C1 segment of cervical spinal cord (tissue), 14 donors: ENCODE results near the gene SLMAP.
A peak's percentile ranks its signal among the peaks of the same experiment; 100 is the strongest.

Experiments used
- DNase-seq, 14 donors: peaks; one replicate each; lab custom pipeline; 2025; lab: John Stamatoyannopoulos, UW

SLMAP gene

DNA sequence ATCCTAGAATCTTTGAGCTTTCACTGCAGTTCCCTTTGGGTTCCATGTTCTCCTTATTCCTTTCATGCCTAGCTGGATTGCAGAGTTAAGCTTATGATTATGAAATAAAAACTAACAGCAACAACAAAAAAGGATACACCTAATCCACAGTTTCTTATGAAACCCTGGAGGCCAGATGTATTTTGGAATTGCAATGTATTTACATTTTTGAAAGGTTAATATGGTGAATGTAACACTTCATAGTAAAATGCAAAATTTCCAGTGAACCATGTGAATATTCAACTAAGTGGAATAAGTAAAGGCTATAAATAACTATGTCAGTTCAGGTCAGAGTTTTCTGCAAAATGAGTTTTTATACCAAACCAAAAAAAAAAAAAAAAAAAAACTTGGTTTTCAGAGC is 186.3 kb downstream of the SLMAP start:
- no peak for DNase-seq

DNA sequence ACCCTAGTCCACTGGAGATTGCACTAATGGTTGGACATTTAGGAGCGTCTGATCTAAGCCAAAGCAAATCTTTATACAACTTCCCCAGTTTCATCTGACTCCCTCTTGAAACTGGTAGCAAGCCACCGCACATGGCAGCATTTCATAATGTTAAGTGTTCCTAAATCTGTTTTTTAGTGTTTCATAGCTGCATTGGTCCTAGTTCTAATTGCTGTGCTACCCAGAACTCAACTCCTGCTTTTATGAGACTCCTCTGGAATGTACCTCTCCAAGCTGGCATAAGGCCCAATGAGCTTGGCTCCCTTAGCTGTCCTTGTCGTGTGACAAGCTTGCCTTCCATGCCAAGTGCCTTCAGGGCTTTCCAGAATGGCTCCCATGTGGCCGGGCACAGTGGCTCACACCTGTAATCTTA is 186.8 kb downstream of the SLMAP start:
- DNase-seq, result peak in 2 of 14 donors; percentile 17 to 24

GRCh38 chr3:57943525-57944495 is 187.7 kb downstream of the SLMAP start:
- no peak for DNase-seq

DNA sequence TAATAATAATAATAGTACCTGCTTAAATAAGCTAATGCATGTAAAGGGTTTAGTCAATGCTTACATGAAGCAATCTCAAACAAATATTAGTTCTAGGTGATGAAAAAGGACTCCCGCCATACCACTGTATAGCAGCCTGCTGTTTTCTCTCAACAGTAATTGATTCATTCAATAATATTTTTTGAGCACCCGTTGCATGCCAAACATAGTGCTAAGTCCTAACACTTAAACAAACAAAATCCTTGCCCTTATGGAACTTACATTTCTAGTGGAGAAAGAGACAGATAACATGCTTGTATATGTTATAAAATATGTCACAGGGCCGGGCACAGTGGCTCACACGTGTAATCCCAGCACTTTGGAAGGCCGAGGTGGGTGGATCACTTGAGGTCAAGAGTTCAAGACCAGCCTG is 190.9 kb downstream of the SLMAP start:
- no peak for DNase-seq

- DNase-seq, result peak in 3 of 14 donors; percentile 43 to 59 (median 58)
These were observed 192.1 kb downstream of the SLMAP start for GRCh38 chr3:57948080-57948671.

DNA sequence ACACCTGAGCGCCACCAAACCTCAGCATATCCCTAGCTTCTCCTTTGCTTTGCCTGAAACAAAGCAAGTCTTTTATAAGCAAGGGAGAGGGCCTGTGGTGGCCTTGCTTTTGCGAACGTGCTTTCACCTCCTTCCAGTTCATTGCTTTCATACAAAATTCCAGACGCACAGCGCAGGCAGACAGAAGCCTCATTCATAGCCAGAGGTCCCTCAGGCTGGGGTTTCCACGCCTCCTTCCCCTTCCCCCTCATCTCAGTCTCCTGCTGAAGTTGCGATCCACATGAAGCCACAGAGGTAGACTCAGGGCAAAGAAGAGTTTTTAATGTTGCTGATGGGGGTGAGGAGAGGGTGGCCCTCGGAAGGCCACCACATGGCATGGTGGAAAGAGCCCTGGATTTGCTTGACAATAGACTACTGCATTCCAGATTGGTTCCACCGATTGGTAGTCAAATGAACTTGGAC is 192.7 kb downstream of the SLMAP start:
- peak in 2 of 14 donors; percentile 55 to 59 for DNase-seq

DNA sequence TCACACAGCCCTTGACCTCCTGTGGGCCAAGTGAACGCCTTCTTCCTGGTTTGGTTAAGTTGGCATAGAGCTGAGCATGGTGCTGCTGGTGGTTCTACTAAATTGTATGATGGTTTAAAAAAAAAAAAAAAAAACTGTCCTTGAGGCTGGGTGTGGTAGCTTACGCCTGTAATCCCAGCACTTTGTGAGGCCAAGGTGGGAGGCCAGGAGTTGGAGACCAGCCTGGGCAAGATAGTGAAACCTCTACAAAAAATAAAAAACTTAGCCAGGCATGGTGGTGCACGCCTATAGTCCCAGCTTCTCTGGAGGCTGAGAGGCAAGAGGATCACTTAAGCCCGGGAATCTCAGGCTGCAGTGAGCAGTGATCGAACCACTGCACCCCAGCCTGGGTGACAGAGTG is 193.2 kb downstream of the SLMAP start:
- DNase-seq, result no peak

DNA sequence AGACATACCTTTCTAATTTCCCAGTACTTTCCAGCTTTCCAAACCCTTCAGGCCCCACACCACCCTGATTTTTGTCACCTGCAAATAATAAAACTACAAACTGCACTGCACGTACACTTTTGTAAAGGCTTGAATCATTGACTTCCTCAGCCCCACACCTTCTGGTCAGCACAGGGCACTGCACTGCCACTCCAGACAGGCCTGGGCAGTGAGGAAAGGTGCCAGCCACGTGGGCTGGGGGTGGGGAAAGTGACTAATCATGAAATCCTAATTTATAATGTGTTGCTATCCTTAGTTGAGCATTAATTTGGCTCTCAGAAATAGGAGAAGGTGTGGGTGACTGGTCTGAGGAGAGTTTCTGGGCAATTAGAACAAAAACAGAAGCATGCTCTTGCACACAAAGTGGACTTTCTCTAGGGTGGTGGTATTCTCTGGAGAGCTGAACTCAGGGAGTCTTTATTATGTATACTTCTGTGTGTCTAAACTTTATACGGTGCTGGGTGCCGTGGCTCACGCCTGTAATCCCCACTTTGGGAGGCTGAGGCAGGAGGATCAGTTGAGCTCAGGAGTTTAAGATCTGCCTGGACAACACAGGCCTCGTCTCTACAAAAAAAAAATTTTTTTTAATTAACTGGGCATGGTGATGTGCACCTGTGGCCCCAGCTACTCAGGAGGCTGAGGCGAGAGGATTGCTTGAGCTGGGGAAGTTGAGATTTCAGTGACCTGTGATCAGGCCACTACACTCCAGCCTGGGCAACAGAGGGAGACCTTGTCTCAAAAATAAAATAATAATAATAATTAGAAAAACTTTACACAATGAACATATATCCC is 193.9 kb downstream of the SLMAP start:
- peak in 1 of 14 donors; percentile 31 for DNase-seq

- DNase-seq, result peak in 4 of 14 donors; percentile 9 to 66 (median 18)
These were observed 195.2 kb downstream of the SLMAP start for GRCh38 chr3:57951066-57951882.

- DNase-seq, result peak in 5 of 14 donors; percentile 7 to 27 (median 25)
These were observed 196.1 kb downstream of the SLMAP start for GRCh38 chr3:57952208-57952631.

GRCh38 chr3:57952651-57953050 is 196.5 kb downstream of the SLMAP start:
- no peak for DNase-seq

DNA sequence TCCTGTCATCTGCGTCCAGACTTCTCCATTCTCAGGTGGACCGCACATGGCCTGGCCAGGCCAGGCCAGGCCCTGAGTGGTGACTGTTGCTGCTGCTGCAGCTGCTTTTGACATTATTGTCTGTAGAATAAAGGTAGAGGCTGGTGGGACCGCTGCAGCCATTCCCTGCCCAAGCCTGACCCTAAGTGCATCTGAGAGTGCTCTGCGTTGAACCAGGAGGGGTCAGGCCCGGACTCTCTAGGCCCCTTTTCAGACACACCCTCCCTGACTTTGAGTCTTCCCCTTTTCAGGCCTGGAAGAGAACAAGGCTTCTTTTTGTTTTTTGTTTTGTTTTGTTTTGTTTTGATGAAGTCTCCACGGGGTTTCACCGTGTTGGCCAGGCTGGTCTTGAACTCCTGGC is 197.5 kb downstream of the SLMAP start:
- DNase-seq, result no peak

GRCh38 chr3:57956119-57956832 is 200.2 kb downstream of the SLMAP start:
- DNase-seq, result no peak

DNA sequence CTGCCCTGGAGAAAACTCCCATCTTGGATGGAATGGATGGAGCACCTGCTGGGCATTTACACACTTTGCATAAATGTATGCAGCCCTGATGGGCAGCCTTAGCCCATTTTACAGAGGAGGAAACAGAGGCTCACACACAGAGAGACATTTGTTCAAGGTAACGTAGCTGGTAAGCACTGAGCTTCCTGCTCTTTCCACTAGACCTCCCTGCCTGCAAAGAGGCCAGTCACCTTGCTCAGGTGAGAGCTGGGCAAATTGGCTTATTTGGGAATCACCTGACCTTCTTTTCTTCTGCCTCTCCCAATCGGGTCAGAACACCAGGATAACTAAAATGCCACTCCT is 200.7 kb downstream of the SLMAP start:
- DNase-seq, result no peak

GRCh38 chr3:57957824-57958223 is 201.7 kb downstream of the SLMAP start:
- DNase-seq, result no peak

DNA sequence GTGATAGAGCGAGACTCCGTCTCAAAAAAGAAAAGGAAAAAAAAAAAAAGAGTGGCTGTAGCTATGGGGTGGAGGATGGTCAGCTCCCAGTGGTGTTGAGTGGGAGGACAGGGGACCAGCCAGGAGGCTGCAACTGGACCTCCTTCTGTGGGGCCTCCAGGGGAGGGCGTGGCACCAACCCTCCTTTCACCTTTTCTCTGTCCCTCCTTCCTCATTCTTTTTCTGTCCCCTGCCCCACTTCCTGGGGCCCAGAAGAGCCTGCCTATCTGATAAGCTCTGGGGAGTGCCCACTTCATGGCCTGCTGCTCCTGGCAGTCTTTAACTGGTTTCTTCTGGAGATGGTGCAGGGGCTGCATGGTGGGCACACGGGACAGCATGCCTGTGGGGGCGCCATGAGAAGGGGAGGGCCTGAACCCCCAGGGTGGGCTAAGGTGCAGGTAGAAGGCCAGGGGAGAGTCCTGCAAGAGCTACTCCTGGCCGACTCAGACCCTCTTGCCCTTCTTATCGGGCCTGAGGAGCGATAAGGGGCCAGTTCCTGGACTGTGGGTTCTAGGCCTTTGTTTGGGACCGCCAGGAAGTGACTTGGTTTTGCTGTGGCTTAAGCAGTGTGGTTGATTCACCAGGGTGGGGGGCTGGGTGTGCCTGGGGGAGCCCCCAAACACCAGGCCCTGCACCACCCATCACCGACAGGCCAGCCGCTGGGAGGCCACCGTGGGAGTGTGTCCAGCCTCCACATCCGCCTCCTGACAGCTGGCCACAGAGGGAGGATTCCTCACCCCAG is 202.7 kb downstream of the SLMAP start:
- DNase-seq, result no peak

GRCh38 chr3:57959423-57960173 is 203.5 kb downstream of the SLMAP start:
- DNase-seq, result peak in 1 of 14 donors; percentile 5

DNA sequence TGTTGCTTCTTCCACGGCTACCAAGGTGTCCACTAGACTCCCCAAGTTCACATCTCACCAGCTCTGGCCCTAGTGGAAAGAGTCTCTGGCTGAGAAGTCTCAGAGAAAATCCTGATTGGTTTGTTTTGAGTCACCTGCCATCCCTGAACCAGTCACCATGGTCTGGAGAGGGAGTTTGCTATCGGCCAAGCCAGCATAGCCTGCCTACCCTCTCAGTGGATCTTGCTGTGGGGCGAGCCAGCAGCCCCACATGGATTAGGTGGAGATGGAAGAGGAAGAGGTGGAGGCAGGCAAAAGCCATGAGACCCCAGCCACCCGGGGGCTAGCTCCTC is 204.0 kb downstream of the SLMAP start:
- no peak for DNase-seq
